Liver (tissue), 9 donors: ENCODE data around the gene SFXN5. TPM values are rescaled to one million over a fixed set of nuclear protein-coding genes. Genes with fewer than 3 reads are reported as not detected.

Experiments
- DNase-seq: peaks from one replicate; pipeline ENCODE4 v3.0.0-alpha.2; 2017; ENCODE audit warnings: low spot score
- H3K27ac ChIP-seq, 2 donors: one replicate each; pipeline ENCODE4 v1.7.0; 2013; ENCODE audit warnings: inconsistent platforms in 2 of 2, low read length in 2 of 2, control low read depth in 1 of 2, low read depth in 1 of 2, mild to moderate bottlenecking in 1 of 2
- H3K27me3 ChIP-seq, 4 donors: one replicate each; pipeline versions ENCODE4 v1.6.1 to v1.7.0; 2013; ENCODE audit warnings: low read length in 3 of 4, inconsistent platforms in 1 of 4, mild to moderate bottlenecking in 1 of 4, moderate library complexity in 1 of 4; ENCODE audit not compliant: control insufficient read depth in 4 of 4, insufficient read depth in 4 of 4
- H3K36me3 ChIP-seq, 4 donors: one replicate each; pipeline versions ENCODE4 v1.6.1 to v1.7.0; 2013; ENCODE audit warnings: low read length in 3 of 4, mild to moderate bottlenecking in 3 of 4, low read depth in 1 of 4, moderate library complexity in 1 of 4; ENCODE audit not compliant: control insufficient read depth in 4 of 4, insufficient read depth in 3 of 4
- H3K4me1 ChIP-seq, 4 donors: one replicate each; pipeline versions ENCODE4 v1.6.1 to v1.7.0; 2013; ENCODE audit warnings: low read length in 3 of 4, mild to moderate bottlenecking in 3 of 4, moderate library complexity in 1 of 4; ENCODE audit not compliant: control insufficient read depth in 4 of 4, insufficient read depth in 4 of 4
- H3K4me3 ChIP-seq, 3 donors: one replicate each; pipeline versions ENCODE4 v1.6.1 to v1.7.0; 2013; ENCODE audit warnings: low read length in 3 of 3, control low read depth in 1 of 3, low read depth in 1 of 3, mild to moderate bottlenecking in 1 of 3
- H3K9ac ChIP-seq, 2 donors: one replicate each; pipeline ENCODE4 v1.7.0; 2013; ENCODE audit warnings: low read length in 2 of 2, mild to moderate bottlenecking in 2 of 2, moderate library complexity in 2 of 2, control low read depth in 1 of 2, low read depth in 1 of 2
- H3K9me3 ChIP-seq, 4 donors: one replicate each; pipeline versions ENCODE4 v1.6.1 to v1.7.0; 2013; ENCODE audit warnings: low read length in 3 of 4; ENCODE audit not compliant: control insufficient read depth in 4 of 4
- CTCF ChIP-seq: fragments of 150-350 bp; IDR thresholded peaks from 2 replicates; pipeline ENCODE4 v1.5.1; 2017; ENCODE audit warnings: improper control_type of control experiment, low read depth, low read length; ENCODE audit not compliant: missing input control
- EGR1 ChIP-seq, 2 donors: IDR thresholded peaks; 2 replicates each; pipeline ENCODE4 v1.6.1; 2016 to 2018; ENCODE audit warnings: antibody characterized with exemption in 2 of 2, low read depth in 2 of 2
- FOXA2 ChIP-seq: IDR thresholded peaks from 2 replicates; pipeline ENCODE4 v1.6.1; 2016; ENCODE audit warnings: antibody characterized with exemption
- GABPA ChIP-seq, 2 donors: IDR thresholded peaks in 1 of 2; conservative IDR thresholded peaks in 1 of 2; 2 replicates each; pipeline ENCODE4 v1.6.1; 2016; ENCODE audit warnings: antibody characterized with exemption in 2 of 2, mild to moderate bottlenecking in 1 of 2, moderate library complexity in 1 of 2
- HNF4A ChIP-seq, 2 donors: conservative IDR thresholded peaks; 2 replicates each; pipeline ENCODE4 v1.6.1; 2016; ENCODE audit warnings: antibody characterized with exemption in 2 of 2, mild to moderate bottlenecking in 2 of 2
- HNF4G ChIP-seq: IDR thresholded peaks from 2 replicates; pipeline ENCODE4 v1.6.1; 2016; ENCODE audit warnings: antibody characterized with exemption
- JUND ChIP-seq, 2 donors: IDR thresholded peaks; 2 replicates each; pipeline ENCODE4 v1.6.1; 2016; ENCODE audit warnings: antibody characterized with exemption in 2 of 2
- MAX ChIP-seq: IDR thresholded peaks from 2 replicates; pipeline ENCODE4 v1.6.1; 2016; ENCODE audit warnings: antibody characterized with exemption
- NR2F2 ChIP-seq: IDR thresholded peaks from 2 replicates; pipeline ENCODE4 v1.6.1; 2016; ENCODE audit warnings: antibody characterized with exemption
- RAD21 ChIP-seq, 2 donors: IDR thresholded peaks; 2 replicates each; pipeline ENCODE4 v1.6.1; 2016; ENCODE audit warnings: antibody characterized with exemption in 2 of 2, mild to moderate bottlenecking in 2 of 2
- RXRA ChIP-seq, 2 donors: IDR thresholded peaks; 2 replicates each; pipeline ENCODE4 v1.6.1; 2017 to 2018; ENCODE audit warnings: antibody characterized with exemption in 2 of 2, mild to moderate bottlenecking in 1 of 2
- SP1 ChIP-seq: IDR thresholded peaks from 2 replicates; pipeline ENCODE4 v1.6.1; 2018; ENCODE audit warnings: antibody characterized with exemption, mild to moderate bottlenecking
- TAF1 ChIP-seq: conservative IDR thresholded peaks from 2 replicates; pipeline ENCODE4 v1.6.1; 2016; ENCODE audit warnings: antibody characterized with exemption, mild to moderate bottlenecking
- YY1 ChIP-seq: IDR thresholded peaks from 2 replicates; pipeline ENCODE4 v1.6.1; 2016; ENCODE audit warnings: antibody characterized with exemption, mild to moderate bottlenecking
- WGBS: extraction: QIAGEN DNeasy Blood & Tissue Kit; methylation state at CpG from one replicate; pipeline ENCODE4 v1.1.7; 2013; 5-methylcytosine and 5-hydroxymethylcytosine counted together
- polyA plus RNA-seq, 2 donors: library from polyadenylated mRNA; stranded (reverse) in 1 of 2; unstranded in 1 of 2; fragments of 200-250 nt in 1 of 2; fragments of >200 nt in 1 of 2; fragmentation: Nextera tagmentation in 1 of 2; extraction: Ambion mirVana in 1 of 2; gene quantifications; one replicate each; pipeline versions ENCODE4 v1.2.1 to v1.2.3, GENCODE V29; 2013 to 2015
- total RNA-seq, 2 donors: library from RNA; depleted of rRNA; stranded (reverse); fragments of >200 nt; gene quantifications; one replicate each; pipeline ENCODE4 v1.2.3, GENCODE V29; 2014
- TF ChIP-seq, protein P1 (sequence below): IDR thresholded peaks from 2 replicates; pipeline ENCODE4 v1.6.1; 2016; ENCODE audit warnings: antibody characterized with exemption
- TF ChIP-seq, protein P2 (sequence below): IDR thresholded peaks from 2 replicates; pipeline ENCODE4 v1.6.1; 2016; ENCODE audit warnings: antibody characterized with exemption
- TF ChIP-seq, protein P3 (sequence below): IDR thresholded peaks from 2 replicates; pipeline ENCODE4 v1.6.1; 2016; ENCODE audit warnings: antibody characterized with exemption, mild to moderate bottlenecking
- donor health status: healthy.
- donor health status: healthy.
- donor health status: healthy.
- donor health status: healthy.
- donor health status: healthy.

Gene SFXN5
- total and polyA plus RNA-seq, 4 donors = 23.3 to 58.2 (median 29.5) TPM

DNA sequence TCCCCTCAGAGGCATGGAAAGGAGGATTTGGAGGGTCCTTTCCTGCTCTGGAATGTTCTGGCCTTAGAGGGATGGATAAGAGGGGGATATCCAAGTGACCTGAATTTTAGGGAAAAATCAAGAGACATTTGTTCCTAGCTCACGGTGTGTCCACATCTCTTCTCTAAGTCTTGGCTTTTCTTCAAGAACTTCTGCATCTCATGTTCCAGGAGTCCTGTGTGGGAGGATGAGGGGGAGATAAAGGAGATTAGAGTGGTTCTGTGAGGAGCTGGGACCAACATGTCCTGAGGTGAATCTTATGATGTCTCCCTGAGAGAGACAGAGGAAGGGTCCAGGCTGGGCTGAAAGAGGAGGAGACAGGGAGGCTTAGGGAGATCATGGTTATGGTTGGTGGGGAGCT, 142.5 kb downstream of the SFXN5 start:
- Histone ChIP-seq H3K4me3 (no peak overlapping the region), H3K4me1 (peaks cover 0 to 6% (median 3%) of the 10 kb centered on the region in 4 donors), H3K36me3 (no peaks in the 10 kb centered on the region), H3K27ac (no peak overlapping the region), H3K9ac (no peak overlapping the region), H3K27me3 (peaks cover 0 to 15% (median 12%) of the 10 kb centered on the region in 4 donors), H3K9me3 (no peaks in the 10 kb centered on the region)
- WGBS = 97% methylated on average over 1 of the region's 1 CpG
- no peak for TF ChIP-seq SP1
- no peak for TF ChIP-seq YY1
- no peak for TF ChIP-seq HNF4G
- TF ChIP-seq, protein P1, sequence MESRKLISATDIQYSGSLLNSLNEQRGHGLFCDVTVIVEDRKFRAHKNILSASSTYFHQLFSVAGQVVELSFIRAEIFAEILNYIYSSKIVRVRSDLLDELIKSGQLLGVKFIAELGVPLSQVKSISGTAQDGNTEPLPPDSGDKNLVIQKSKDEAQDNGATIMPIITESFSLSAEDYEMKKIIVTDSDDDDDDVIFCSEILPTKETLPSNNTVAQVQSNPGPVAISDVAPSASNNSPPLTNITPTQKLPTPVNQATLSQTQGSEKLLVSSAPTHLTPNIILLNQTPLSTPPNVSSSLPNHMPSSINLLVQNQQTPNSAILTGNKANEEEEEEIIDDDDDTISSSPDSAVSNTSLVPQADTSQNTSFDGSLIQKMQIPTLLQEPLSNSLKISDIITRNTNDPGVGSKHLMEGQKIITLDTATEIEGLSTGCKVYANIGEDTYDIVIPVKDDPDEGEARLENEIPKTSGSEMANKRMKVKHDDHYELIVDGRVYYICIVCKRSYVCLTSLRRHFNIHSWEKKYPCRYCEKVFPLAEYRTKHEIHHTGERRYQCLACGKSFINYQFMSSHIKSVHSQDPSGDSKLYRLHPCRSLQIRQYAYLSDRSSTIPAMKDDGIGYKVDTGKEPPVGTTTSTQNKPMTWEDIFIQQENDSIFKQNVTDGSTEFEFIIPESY = no peak
- no peak for TF ChIP-seq RXRA (IDR thresholded peaks at IDR 0.05)
- no peak for TF ChIP-seq EGR1 (IDR thresholded peaks at IDR 0.05; ENCODE audit: low read depth in 2 of 2)
- no peak for TF ChIP-seq NR2F2
- no peak for TF ChIP-seq FOXA2
- TF ChIP-seq, protein P2, sequence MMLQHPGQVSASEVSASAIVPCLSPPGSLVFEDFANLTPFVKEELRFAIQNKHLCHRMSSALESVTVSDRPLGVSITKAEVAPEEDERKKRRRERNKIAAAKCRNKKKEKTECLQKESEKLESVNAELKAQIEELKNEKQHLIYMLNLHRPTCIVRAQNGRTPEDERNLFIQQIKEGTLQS = no peak
- TF ChIP-seq CTCF = no peak
- TF ChIP-seq HNF4A (conservative IDR thresholded peaks at IDR 0.05) = no peak
- TF ChIP-seq MAX = no peak
- no peak for TF ChIP-seq TAF1
- no peak for TF ChIP-seq JUND (IDR thresholded peaks at IDR 0.05)
- TF ChIP-seq, protein P3, sequence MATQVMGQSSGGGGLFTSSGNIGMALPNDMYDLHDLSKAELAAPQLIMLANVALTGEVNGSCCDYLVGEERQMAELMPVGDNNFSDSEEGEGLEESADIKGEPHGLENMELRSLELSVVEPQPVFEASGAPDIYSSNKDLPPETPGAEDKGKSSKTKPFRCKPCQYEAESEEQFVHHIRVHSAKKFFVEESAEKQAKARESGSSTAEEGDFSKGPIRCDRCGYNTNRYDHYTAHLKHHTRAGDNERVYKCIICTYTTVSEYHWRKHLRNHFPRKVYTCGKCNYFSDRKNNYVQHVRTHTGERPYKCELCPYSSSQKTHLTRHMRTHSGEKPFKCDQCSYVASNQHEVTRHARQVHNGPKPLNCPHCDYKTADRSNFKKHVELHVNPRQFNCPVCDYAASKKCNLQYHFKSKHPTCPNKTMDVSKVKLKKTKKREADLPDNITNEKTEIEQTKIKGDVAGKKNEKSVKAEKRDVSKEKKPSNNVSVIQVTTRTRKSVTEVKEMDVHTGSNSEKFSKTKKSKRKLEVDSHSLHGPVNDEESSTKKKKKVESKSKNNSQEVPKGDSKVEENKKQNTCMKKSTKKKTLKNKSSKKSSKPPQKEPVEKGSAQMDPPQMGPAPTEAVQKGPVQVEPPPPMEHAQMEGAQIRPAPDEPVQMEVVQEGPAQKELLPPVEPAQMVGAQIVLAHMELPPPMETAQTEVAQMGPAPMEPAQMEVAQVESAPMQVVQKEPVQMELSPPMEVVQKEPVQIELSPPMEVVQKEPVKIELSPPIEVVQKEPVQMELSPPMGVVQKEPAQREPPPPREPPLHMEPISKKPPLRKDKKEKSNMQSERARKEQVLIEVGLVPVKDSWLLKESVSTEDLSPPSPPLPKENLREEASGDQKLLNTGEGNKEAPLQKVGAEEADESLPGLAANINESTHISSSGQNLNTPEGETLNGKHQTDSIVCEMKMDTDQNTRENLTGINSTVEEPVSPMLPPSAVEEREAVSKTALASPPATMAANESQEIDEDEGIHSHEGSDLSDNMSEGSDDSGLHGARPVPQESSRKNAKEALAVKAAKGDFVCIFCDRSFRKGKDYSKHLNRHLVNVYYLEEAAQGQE = no peak
- no peak for TF ChIP-seq RAD21 (IDR thresholded peaks at IDR 0.05)
- no peak for TF ChIP-seq GABPA (IDR thresholded peaks at IDR 0.05 in 1 of 2, conservative IDR thresholded peaks at IDR 0.05 in 1 of 2)
- no peak for DNase-seq
